Heart right ventricle (tissue), 16 donors: Measurements from ENCODE around the gene EEPD1. TPM values are rescaled to one million over a fixed set of nuclear protein-coding genes. Genes with fewer than 3 reads are reported as not detected.

ENCODE experiments used
- ATAC-seq, 8 donors: fragments of 200-7000 bp; cut with Tn5 transposase; one replicate each; pipeline ENCODE4 v1.9.1; 2020; ENCODE audit warnings: mild to moderate bottlenecking in 8 of 8, moderate library complexity in 8 of 8, moderate number of reproducible peaks in 1 of 8
- DNase-seq, 2 donors: peaks; one replicate each; pipeline ENCODE4 v3.0.0-alpha.2; 2020
- H3K27ac ChIP-seq, 10 donors: fragments of 200-600 bp; sonication (generic) in 2 of 10; one replicate each; pipeline versions ENCODE4 v1.5.0 to v1.8.0; 2020 to 2022; ENCODE audit warnings: mild to moderate bottlenecking in 3 of 10
- H3K27me3 ChIP-seq, 7 donors: fragments of 200-600 bp; one replicate each; pipeline ENCODE4 v1.8.0; 2021 to 2022; ENCODE audit warnings: mild to moderate bottlenecking in 2 of 7
- H3K36me3 ChIP-seq, 9 donors: fragments of 200-600 bp; sonication (generic) in 1 of 9; one replicate each; pipeline versions ENCODE4 v1.5.0 to v1.8.0; 2020 to 2022; ENCODE audit warnings: mild to moderate bottlenecking in 2 of 9
- H3K4me1 ChIP-seq, 9 donors: fragments of 200-600 bp; sonication (generic) in 1 of 9; one replicate each; pipeline versions ENCODE4 v1.5.0 to v1.8.0; 2020 to 2022; ENCODE audit warnings: mild to moderate bottlenecking in 4 of 9
- H3K4me3 ChIP-seq, 10 donors: fragments of 200-600 bp; sonication (generic) in 2 of 10; one replicate each; pipeline versions ENCODE4 v1.5.0 to v1.8.0; 2020 to 2022; ENCODE audit warnings: mild to moderate bottlenecking in 7 of 10, moderate library complexity in 2 of 10
- H3K9me3 ChIP-seq, 11 donors: fragments of 200-600 bp in 10 of 11; sonication (generic) in 2 of 11; one replicate each; pipeline versions ENCODE4 v1.5.0 to v1.8.0; 2013 to 2022; ENCODE audit warnings: mild to moderate bottlenecking in 2 of 11, control low read depth in 1 of 11, moderate library complexity in 1 of 11
- CTCF ChIP-seq, 9 donors: fragments of 200-600 bp; sonication (generic) in 2 of 9; IDR thresholded peaks; one replicate each; pipeline versions ENCODE4 v1.5.0 to v1.8.0; 2021 to 2022; ENCODE audit warnings: antibody characterized with exemption in 9 of 9, mild to moderate bottlenecking in 5 of 9, moderate library complexity in 1 of 9
- WGBS, 2 donors: extraction: QIAGEN DNeasy Blood & Tissue Kit; methylation state at CpG; one replicate each; pipeline ENCODE4 v1.1.7; 2013; ENCODE audit warnings: inconsistent platforms in 1 of 2; 5-methylcytosine and 5-hydroxymethylcytosine counted together
- intact Hi-C, 10 donors: fragments of 100-400 bp; cut with DNase I; formaldehyde crosslinking; loops; one replicate each; pipeline versions ENCODE4 v1.11.1 to v1.14.2; 2022
- polyA plus RNA-seq, 2 donors: library from polyadenylated mRNA; stranded (reverse); fragments of 200-250 nt; gene quantifications; one replicate each; pipeline ENCODE4 v1.2.3, GENCODE V29; 2013
- total RNA-seq, 10 donors: library from RNA; stranded (reverse); fragmentation: NEBNext Ultra II Directional in 3 of 10; extraction: Animal tissue kit (Norgen Biotek cat#: 25700) in 3 of 10; gene quantifications; one replicate each; pipeline versions ENCODE4 v1.2.1 to v1.2.4, GENCODE V29; 2021 to 2023
- donor health status: Arrhythmogenic right ventricular cardiomyopathy.
- donor health status: ischemic (EF 13 %, LVEDD 7.1; RV severe dilation, severe dysfunction).
- donor health status: healthy with polysubstance abuse.
- donor health status: DM: no; HTN: yes; CAD: no.
- donor health status: DM: no; HTN: no; CAD: no.
- donor health status: ischemic (EF 25% LVEDD 6.9; RV normal size, moderate dysfunction).
- donor health status: ischemic (EF 25% LVEDD 5.7; RV mildly dilated, moderate dysfunction).
- donor health status: healthy.
- donor health status: DM: yes; HTN: yes; CAD: no.
- donor health status: Ischemic cardiomyopathy.
- donor health status: ischemic (EF 35%, LVEDD 5.7; RV mildly dilated, moderate dysfunction).
- donor health status: nonischemic (EF 11% LVEDD 7.7; RV severe dilation, severe dysfunction).
- donor health status: DM: yes; HTN: yes; CAD: no.
- donor health status: PGD.
- donor health status: ischemic (EF 29% LVEDD 5.4; RV normal size, mild dysfunction).
- donor health status: nonischemic (EF 23%, LVEDD 6.1; RV moderate dilation, normal function).

The EEPD1 gene
- total and polyA plus RNA-seq, 12 donors, result 6.1 to 15.2 (median 8.4) TPM

GRCh38 chr7:36266683-36267082 lies 113.6 kb downstream of the EEPD1 start:
- DNase-seq (no peak), ATAC-seq (no peak)
- peak overlapping the region in 1 of 10 donors; percentile 88 for H3K27ac ChIP-seq
- no peaks in the 10 kb centered on the region for H3K36me3 ChIP-seq
- no peak for TF ChIP-seq CTCF (IDR thresholded peaks at IDR 0.05)
- peaks cover 0 to 49% (median 35%) of the 10 kb centered on the region in 9 donors for H3K4me1 ChIP-seq
- H3K4me3 ChIP-seq, result no peak overlapping the region
- intact Hi-C loops, result loop anchor here in 1 of 10 donors (5.0 kb wide), 1 partner anchor 44 kb away; no protein-coding TSS in a partner anchor
- H3K9me3 ChIP-seq, result no peaks in the 10 kb centered on the region
- WGBS, 2 donors, result 98% methylated on average over 3 of the region's 3 CpGs
- no peaks in the 10 kb centered on the region for H3K27me3 ChIP-seq

GRCh38 chr7:36272211-36272566 lies 119.1 kb downstream of the EEPD1 start:
- Histone ChIP-seq H3K27me3 (no peaks in the 10 kb centered on the region), H3K4me3 (no peak overlapping the region), H3K9me3 (no peaks in the 10 kb centered on the region), H3K27ac (peak overlapping the region in 2 of 10 donors; percentile 51 to 54), H3K4me1 (peaks cover 0 to 51% (median 38%) of the 10 kb centered on the region in 9 donors), H3K36me3 (no peaks in the 10 kb centered on the region)
- DNase-seq, result no peak
- intact Hi-C loops, result loop anchor here in 2 of 10 donors (10.0 kb wide), 2 partner anchors 47 to 67 kb away; no protein-coding TSS in a partner anchor
- TF ChIP-seq CTCF (IDR thresholded peaks at IDR 0.05), result no peak
- ATAC-seq, result no peak
- 88 to 98% methylated on average over 2 of the region's 2 CpGs for WGBS, 2 donors

DNA sequence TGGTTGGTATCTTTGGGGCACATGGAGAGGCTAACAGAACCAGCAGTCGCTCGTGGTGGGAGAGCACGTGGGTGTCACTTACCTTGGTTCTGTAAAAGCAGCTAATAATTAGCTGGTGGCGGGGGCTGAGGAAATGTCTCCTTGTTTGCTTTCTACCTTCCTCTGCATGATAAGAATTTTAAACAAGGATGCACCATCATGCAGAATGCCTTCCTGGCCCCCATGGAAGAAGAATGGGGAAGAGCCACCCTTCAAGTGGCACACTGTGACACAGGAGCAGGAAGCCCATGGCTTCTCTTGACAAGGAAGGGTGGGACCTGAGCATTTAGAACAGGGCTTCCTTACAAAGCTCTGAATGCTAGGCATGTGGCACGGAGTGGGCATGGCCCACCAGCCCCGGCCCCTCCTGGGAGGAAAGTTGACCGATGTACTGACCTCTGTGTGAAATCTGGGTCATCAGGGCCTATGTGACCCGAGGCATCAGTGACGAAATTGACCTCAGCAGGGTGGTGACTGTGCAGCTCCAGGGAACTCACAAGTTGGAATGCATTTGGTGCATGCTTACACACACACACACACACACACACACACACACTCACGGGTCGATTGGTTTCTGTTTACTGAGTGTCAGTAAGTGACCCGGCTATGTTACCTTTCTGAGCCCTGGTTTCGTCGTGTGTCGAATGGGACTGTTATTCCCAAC lies 119.7 kb downstream of the EEPD1 start:
- peaks cover 0 to 56% (median 43%) of the 10 kb centered on the region in 9 donors for H3K4me1 ChIP-seq

GRCh38 chr7:36273836-36274235 lies 120.8 kb downstream of the EEPD1 start:
- no peaks in the 10 kb centered on the region for H3K9me3 ChIP-seq
- DNase-seq (no peak), ATAC-seq (no peak)
- intact Hi-C loops, result loop anchor here in 2 of 10 donors (10.0 kb wide), 2 partner anchors 49 to 69 kb away; no protein-coding TSS in a partner anchor
- peak overlapping the region; percentile 9 to 79 (median 48) for H3K27ac ChIP-seq
- H3K27me3 ChIP-seq, result no peaks in the 10 kb centered on the region
- 62 to 69% methylated on average over 4 of the region's 4 CpGs for WGBS, 2 donors
- no peak for TF ChIP-seq CTCF (IDR thresholded peaks at IDR 0.05)
- peaks cover 0 to 67% (median 52%) of the 10 kb centered on the region in 9 donors for H3K4me1 ChIP-seq
- no peaks in the 10 kb centered on the region for H3K36me3 ChIP-seq
- H3K4me3 ChIP-seq, result no peak overlapping the region

More for the DNA sequence above, 119.7 kb downstream of the EEPD1 start:
- intact Hi-C loops, result loop anchor here in 2 of 10 donors (10.0 kb wide), 2 partner anchors 48 to 68 kb away; no protein-coding TSS in a partner anchor
- Histone ChIP-seq H3K9me3 (no peaks in the 10 kb centered on the region), H3K36me3 (no peaks in the 10 kb centered on the region), H3K27me3 (no peaks in the 10 kb centered on the region), H3K27ac (peak overlapping the region in 8 of 10 donors; percentile 28 to 79 (median 60)), H3K4me3 (no peak overlapping the region)
- DNase-seq, result no peak
- WGBS, 2 donors, result 66 to 80% methylated on average over 15 of the region's 15 CpGs
- peak in 2 of 8 donors; percentile 19 to 43 for ATAC-seq
- no peak for TF ChIP-seq CTCF (IDR thresholded peaks at IDR 0.05)
